ENCODE measurements around the gene C4BPA.

The C4BPA gene

GRCh38 chr1:207077470-207078377 lies 26.3 kb upstream of the C4BPA start:
- DNase-seq: peak; percentile 87 to 92

- DNase-seq: no peak
These were observed 25.4 kb upstream of the C4BPA start for GRCh38 chr1:207078578-207079132.

- DNase-seq: no peak
These were observed 24.3 kb upstream of the C4BPA start for GRCh38 chr1:207079706-207080241.

DNA sequence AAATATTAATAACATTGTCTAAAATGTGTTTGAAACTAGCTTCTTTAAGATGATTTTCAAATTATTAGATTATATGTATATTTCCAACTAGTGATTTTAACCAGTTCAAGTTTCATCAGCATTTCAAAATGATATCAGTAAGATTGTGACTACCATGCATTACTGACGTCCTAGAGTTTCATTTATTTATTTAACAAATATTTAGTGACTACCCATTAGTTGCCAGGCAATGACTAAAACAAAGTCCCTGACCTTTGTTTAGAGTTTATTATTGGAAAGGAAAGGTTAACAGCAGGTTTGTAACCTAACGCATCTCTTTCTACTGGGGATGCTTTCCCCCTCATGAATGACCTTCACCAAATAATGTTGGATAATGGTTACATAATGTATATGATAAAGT lies 22.9 kb upstream of the C4BPA start:
- no peak for DNase-seq

GRCh38 chr1:207081806-207082205 lies 22.2 kb upstream of the C4BPA start:
- DNase-seq: no peak

- no peak for DNase-seq
These were observed 19.8 kb upstream of the C4BPA start for GRCh38 chr1:207084232-207084631.

DNA sequence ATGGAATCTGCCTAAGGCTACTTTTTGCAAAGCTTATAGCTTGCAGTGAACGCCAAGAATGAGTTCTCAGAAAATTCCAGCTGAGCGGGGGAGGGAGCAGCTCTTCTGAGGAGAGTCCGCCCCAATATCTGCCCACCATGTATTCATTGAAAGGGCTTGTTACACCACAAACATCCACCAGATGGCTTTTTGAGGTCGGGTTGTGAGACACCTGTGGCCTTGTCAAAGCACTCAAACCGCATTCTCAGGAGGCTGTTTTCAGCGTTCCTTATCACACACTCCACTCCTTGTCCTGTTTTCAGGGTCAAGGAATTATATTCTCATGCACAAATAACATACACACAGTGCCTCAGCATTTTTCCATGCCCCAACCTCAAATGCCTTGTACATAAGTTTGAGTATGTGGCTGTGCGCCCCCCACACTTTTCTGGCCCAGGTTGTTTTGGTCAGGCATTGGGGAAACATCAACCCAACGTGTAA lies 19.3 kb upstream of the C4BPA start:
- DNase-seq: peak; percentile 61 to 63

DNA sequence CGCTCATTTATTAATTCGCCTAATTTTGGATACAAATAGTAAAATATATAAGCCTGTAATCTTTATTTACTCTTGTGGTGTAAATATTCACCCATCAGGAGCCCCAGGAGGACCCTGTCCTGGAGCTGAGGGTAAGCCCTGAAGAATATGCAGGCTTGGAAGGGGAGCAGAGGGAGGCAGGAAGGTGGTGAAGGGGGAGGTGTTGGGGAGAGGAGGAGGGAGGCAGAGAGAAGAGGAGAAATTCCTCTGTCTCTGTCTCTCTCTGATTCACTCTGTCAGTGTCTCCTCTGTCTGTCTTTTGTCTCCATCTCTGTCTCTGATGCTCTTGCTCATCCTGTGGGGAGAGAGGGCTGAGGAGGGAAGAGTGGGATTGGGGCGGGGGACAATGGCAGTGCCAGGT lies 18.1 kb upstream of the C4BPA start:
- no peak for DNase-seq

DNA sequence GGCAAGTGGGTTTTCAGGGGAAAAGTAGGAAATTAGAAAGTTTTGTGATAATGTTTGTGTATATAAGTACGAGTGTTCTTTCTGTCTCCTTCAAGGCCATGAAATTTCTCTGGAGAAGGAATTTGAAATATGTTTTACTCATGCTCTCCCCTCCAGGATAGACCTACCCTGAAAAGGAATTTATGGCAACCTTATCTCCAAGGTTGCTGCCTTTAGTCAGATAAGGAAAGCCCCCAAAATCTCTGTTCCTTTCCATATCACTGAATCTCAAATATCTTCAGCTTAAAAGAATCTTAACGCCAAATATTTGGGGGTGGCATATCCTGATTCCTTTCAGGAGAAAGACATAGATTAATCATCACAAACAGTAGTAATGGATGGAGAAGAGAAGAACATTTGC lies 15.9 kb upstream of the C4BPA start:
- no peak for DNase-seq

DNA sequence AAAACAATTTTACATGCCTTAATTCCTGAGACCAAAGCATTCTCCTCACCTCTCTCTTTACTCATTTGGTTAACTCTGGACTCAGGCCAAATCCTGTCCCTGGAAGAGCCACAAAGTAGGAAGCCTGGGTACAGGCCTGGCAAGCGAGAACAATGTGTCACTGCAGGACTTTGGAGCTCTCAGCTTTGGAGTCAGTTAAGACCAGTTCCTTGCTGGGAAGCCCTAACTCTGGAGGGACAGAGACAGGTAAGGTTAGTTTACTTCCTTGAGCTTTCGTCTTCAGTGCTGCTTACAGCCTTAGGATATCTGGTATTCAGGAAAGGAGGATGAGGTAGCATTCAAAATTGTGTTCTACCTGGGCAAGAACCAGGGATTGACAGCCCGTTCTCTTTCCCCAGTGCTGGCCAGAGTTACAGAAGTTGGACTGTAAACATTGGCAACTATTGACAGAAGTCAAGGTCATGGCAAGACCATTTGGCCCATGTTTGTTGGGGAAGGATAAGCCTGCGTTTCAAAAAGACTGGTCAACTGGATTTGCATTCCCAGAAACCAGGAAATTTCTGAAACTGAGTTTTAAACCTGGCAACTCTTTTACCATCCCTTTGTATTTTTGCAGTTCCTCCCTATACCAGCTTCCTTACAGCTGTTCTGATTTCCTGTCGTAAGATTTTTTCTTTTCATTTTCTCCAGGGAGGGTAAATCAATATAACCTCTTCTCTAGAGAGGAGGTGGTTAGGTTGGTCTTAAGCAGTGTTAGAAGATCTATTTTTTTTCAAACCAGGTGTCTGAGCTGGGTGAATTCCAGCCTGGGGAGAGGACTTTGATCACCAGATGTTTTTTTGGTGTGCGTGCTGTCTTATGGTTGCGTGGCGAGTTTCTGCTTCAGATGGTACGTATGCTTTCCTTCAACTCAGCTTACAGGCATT lies 15.1 kb upstream of the C4BPA start, which contains the start of gene C4BPB:
Gene C4BPB (plus strand): TSS at position 160 of the 926 bp plus-strand sequence. CDS start 672 bp downstream, at position 832.
- DNase-seq: peak; percentile 5 to 8

GRCh38 chr1:207089627-207090355 lies 14.2 kb upstream of the C4BPA start:
- no peak for DNase-seq

DNA sequence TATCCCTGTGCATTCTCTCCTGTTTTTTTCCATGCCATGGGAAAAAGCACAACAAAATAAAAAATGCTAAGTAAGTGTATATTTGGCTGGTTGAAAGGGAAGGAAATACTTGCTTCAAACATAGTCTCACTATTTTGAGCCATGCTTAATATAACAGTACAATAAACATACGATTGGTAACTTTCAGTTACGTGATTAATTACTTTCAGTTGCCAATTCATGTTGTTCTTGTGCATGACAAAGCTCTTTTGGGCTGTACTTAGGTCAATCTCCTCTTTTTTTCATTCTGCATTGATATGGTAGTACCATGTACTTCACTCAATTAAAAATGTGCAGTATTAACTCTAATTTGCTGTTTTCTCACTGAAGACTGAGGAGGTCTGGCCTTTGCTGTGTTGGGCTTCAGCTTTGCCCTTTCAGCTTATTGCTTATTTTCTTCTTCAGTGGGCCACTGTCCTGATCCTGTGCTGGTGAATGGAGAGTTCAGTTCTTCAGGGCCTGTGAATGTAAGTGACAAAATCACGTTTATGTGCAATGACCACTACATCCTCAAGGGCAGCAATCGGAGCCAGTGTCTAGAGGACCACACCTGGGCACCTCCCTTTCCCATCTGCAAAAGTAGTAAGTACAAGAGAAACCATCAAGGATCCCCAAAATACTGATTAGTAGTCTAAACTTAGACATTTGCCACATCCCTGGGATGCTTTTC lies 12.7 kb upstream of the C4BPA start:
- no peak for DNase-seq

GRCh38 chr1:207093944-207094343 lies 10.1 kb upstream of the C4BPA start:
- no peak for DNase-seq

GRCh38 chr1:207097871-207098324 lies 6.1 kb upstream of the C4BPA start:
- DNase-seq: no peak

- no peak for DNase-seq
These were observed 2.3 kb upstream of the C4BPA start for GRCh38 chr1:207101720-207102119.

- no peak for DNase-seq
These were observed 1.9 kb upstream of the C4BPA start for GRCh38 chr1:207102146-207102545.

- DNase-seq: no peak
These were observed 1.4 kb upstream of the C4BPA start for GRCh38 chr1:207102659-207103058.

DNA sequence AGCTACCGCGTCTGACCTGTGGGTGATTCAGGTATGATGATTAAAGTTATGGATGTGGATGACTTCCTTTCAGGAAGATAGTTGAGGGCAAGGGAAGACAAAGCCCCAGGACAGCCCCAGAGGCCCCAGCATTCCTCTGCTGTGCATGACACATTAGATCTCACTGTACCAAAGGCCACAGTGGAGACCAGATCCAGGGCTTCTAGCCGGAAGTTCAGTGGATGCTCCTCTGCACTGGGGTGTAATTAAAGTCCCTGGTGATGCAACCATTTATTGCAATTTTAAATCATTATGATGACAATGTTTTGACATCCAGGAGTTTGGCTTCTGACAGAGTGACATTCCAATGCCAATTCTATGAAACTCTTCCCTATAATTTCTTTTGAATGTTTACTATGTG lies 5.0 kb downstream of the C4BPA start:
- DNase-seq: no peak

DNA sequence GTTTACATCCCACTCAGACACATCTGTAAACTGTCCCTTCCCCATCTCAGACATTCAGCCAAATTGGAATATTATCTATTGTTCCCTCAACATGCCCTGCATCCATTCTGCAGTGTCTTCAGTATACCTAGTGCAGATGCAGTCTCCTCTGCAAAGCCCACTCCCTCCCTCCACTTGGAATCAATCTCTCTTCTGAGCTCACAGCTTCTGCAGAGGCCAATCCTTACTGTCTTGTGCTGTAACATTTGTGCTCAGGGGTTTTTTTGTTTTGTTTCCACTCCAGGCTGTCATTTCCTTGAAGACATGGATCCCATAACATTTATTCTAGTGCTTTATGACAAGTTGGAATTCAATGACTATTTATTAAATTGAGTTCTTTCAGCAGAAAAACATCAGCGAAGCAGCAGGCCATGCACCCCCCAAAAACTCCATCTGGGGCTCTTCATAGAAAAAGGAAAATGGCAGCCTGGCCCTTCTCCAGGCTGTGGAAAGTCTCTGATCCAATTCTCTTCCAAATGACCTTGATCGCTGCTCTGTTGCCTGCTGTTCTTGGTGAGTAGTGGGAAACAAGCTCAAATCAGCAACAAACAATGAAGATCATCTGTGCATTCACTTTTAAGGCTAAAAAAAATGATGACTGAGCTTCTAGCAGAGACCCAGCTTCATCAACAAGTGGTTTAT lies 8.7 kb downstream of the C4BPA start:
- no peak for DNase-seq

GRCh38 chr1:207115269-207115668 lies 11.2 kb downstream of the C4BPA start:
- DNase-seq: no peak

GRCh38 chr1:207124389-207124788 lies 20.4 kb downstream of the C4BPA start:
- DNase-seq: no peak
